ENCODE results near the gene TMPRSS9.

Gene TMPRSS9

DNA sequence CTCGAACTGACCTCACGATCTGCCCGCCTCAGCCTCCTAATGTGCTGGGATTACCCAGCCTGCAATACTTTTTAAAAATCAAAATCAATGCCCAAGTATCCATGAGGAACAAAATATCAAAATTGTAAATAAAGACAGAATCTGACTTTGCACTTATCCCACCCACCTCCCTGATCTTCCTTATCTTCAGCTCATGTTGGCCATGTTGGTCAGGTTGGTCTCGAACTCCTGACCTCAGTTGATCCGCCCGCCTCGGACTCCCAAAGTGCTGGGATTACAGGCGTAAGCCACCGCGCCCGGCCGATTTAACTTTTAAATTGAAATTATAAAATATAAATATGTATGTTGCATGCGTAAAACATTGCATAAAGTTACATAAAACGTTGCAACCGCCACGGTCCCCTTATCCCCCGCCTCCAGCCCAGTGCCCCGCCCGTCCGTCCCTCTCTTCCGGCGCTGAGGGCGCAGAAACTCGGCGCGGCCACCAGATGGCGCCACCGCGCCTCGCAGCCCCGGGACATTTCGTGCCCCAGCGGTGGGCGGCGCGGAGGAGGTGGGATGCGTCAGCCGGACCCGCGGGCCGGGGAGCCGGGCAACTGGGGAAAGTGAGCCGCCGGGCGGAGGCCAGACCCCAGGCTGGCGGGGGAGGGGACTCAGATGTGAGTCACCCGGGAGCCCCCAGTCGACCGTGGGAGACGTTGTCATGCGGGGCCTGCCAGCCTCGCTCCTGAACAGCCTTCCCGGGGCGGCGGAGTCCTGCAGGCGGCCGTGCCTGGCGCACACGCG, 114.4 kb downstream of the TMPRSS9 start:
- no peak for DNase-seq (ENCODE audit: low read depth)
- peak overlapping the region; percentile 60 for H3K4me3 ChIP-seq (ENCODE audit: low read length)
- TF ChIP-seq, protein P1, sequence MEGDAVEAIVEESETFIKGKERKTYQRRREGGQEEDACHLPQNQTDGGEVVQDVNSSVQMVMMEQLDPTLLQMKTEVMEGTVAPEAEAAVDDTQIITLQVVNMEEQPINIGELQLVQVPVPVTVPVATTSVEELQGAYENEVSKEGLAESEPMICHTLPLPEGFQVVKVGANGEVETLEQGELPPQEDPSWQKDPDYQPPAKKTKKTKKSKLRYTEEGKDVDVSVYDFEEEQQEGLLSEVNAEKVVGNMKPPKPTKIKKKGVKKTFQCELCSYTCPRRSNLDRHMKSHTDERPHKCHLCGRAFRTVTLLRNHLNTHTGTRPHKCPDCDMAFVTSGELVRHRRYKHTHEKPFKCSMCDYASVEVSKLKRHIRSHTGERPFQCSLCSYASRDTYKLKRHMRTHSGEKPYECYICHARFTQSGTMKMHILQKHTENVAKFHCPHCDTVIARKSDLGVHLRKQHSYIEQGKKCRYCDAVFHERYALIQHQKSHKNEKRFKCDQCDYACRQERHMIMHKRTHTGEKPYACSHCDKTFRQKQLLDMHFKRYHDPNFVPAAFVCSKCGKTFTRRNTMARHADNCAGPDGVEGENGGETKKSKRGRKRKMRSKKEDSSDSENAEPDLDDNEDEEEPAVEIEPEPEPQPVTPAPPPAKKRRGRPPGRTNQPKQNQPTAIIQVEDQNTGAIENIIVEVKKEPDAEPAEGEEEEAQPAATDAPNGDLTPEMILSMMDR (conservative IDR thresholded peaks at IDR 0.05; ENCODE audit: low read depth, low read length), result peak; percentile 80

DNA sequence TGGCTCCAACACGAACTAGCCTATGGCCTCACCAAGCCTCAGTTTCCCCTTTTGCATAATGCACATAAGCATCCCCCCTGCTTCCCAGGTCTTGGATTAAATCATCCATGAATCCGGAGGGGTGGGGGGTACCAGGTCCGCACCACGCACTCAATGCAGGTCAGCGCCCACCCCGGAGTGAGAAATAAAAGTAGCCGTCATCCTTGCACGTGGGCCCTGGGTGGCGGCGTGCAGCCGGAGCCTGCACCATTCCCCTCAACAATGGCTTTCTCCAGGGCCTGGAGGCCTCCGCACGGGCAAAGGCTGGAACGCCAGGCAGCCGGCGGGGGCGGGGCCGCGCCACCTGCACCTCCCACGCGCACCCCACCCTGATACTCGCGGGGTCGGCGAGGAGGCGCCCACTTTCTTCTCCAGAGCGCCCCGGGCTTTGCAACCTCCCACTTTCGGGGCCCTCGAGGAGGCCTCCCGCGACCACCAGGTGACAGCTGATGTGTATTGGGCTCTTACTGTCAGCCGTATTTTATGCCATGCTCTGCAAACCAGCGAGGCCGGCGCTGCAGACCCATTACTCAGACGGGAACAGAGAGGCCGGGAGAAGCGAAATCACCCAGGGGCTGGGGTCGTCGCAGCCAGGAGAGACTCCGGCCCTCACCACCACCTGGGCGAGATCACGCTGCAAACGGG, 115.1 kb downstream of the TMPRSS9 start:
- TF ChIP-seq, protein P1 (conservative IDR thresholded peaks at IDR 0.05; ENCODE audit: low read depth, low read length), result no peak
- no peak for DNase-seq (ENCODE audit: low read depth)
- H3K4me3 ChIP-seq (ENCODE audit: low read length), result peak overlapping the region; percentile 60
